Right renal pelvis (tissue), 4 donors: ENCODE data around the gene VPS26C. TPM values are rescaled to one million over a fixed set of nuclear protein-coding genes. Genes with fewer than 3 reads are reported as not detected.
"Not testable (repeated sequence)": the region's sequence is repeated elsewhere in the genome, so short reads cannot be mapped to it uniquely, and the experiment has no call there.

Source experiments
- DNase-seq, 4 donors: peaks; one replicate each; pipeline ENCODE4 v3.0.0-alpha.2; 2013; ENCODE audit warnings: low read depth in 4 of 4, low spot score in 3 of 4, missing footprints in 1 of 4
- polyA plus RNA-seq, 4 donors: library from polyadenylated mRNA; unstranded; fragments of 120-200 nt; gene quantifications; one replicate each; pipeline ENCODE4 v1.2.1, GENCODE V29; 2013; ENCODE audit not compliant: insufficient read length in 4 of 4

Gene VPS26C
- polyA plus RNA-seq: 10 to 100 TPM; 40.9 to 46.7 (median 45.3) TPM

GRCh38 chr21:37267269-37268185 is at the start of gene VPS26C:
Gene VPS26C (minus strand): TSS chr21:37267334. CDS start chr21:37267294, 40 bp downstream.
- peak; percentile 96 to 98 (median 98) for DNase-seq

- DNase-seq: not testable (repeated sequence)
Measured at GRCh38 chr21:37316072-37316471, 48.9 kb upstream of the VPS26C start.

GRCh38 chr21:37300114-37300751 is 33.1 kb upstream of the VPS26C start:
- DNase-seq: no peak

DNA sequence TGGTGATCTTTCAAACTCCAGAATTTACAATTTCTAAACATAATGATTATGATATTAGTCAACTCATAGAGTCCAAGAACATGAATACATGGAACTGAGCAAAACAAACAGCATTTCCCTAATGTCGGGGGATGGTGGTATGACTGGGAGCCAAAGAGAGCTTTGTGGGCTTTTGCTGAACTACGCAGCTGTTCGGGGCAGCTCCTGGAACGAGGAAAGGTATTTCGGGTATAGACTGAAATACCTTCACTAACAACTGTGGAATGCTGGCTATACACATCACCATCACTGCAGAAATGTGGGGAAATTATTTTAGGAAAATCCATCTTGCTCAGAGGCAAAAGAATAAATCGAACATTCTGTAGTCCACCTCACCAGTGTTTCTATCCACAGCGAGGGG is 30.2 kb upstream of the VPS26C start:
- no peak for DNase-seq

GRCh38 chr21:37294679-37295078 is 27.5 kb upstream of the VPS26C start:
- DNase-seq: no peak

GRCh38 chr21:37292941-37293340 is 25.8 kb upstream of the VPS26C start:
- no peak for DNase-seq

GRCh38 chr21:37292041-37292440 is 24.9 kb upstream of the VPS26C start:
- no peak for DNase-seq

DNA sequence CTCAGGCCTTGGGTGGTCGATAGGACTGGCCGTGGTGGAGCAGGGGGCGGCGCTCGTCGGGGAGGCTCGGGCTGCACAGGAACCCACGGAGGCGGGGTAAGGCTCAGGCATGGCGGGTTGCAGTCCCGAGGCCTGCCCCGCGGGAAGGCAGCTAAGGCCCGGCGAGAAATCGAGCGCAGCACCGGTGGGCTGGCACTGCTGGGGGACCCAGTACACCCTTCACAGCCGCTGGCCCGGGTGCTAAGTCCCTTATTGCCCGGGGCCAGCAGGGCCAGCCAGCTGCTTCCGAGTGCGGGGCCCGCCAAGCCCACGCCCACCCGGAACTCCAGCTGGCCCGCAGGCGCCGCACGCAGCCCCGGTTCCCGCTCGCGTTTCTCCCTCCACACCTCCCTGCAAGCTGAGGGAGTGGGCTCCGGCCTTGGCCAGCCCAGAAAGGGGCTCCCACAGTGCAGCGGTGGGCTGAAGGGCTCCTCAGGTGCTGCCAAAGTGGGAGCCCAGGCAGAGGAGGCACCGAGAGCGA is 16.1 kb upstream of the VPS26C start:
- not testable (repeated sequence) for DNase-seq

- not testable (repeated sequence) for DNase-seq
Measured at GRCh38 chr21:37282602-37283001, 15.5 kb upstream of the VPS26C start.

GRCh38 chr21:37281993-37282392 is 14.9 kb upstream of the VPS26C start:
- DNase-seq: no peak

DNA sequence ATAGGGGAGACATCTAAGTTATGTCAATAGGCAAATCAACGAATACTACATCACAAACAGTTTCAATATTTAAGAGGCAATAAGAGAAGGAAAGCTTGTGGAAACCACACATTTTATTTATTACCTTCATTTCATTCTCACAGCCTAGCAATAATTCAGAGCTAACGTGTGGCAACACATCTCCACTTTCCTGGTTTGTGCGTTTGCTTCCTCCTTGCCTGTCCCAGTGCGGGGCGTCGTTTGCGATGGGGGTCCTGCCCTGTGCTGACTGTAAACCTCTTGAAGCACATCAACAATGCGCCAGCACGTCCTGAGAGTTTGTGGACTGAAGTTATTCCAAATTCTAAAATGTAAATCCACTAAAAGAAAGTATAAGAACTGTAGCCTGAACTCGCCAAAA is 14.4 kb upstream of the VPS26C start:
- DNase-seq: no peak

DNA sequence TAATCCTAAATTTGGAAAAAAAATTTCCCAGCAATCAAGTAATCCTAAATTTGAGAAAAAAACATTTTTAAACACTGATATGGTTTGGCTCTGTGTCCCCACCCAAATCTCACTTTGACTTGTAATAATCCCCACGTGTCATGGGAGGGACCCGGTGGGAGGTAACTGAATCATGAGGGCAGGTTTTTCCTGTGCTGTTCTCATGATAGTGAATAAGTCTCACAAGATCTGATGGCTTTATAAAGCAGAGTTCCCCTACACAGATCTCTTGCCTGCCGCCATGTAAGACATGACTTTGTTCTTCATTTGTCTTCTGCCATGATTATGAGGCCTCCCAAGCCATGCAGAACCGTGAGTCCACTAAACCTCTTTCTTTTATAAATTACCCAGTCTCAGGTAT is 12.1 kb upstream of the VPS26C start:
- DNase-seq: not testable (repeated sequence)

GRCh38 chr21:37278199-37278598 is 11.1 kb upstream of the VPS26C start:
- DNase-seq: no peak

DNA sequence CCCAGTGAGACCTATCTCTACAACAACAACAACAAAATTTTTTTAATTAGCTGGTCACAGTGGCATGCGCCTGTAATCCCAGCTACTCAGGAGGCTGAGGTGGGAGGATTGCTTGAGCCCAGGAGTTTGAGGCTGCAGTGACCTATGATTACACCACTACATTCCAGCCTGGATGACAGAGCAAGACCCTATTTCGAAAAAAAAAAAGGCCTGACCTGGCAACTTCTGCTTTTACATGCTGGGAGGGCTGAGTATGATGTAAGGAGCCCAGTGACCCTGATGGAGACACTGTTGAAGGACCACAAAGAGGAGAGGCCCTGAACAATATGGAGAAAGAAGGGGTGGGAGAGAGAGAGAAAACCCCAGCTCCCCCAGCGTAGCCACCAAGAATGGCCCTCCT is 9.2 kb upstream of the VPS26C start:
- DNase-seq: no peak

GRCh38 chr21:37273911-37274690 is 7.0 kb upstream of the VPS26C start:
- no peak for DNase-seq

GRCh38 chr21:37273440-37273839 is 6.3 kb upstream of the VPS26C start:
- no peak for DNase-seq

GRCh38 chr21:37272897-37273296 is 5.8 kb upstream of the VPS26C start:
- DNase-seq: no peak

DNA sequence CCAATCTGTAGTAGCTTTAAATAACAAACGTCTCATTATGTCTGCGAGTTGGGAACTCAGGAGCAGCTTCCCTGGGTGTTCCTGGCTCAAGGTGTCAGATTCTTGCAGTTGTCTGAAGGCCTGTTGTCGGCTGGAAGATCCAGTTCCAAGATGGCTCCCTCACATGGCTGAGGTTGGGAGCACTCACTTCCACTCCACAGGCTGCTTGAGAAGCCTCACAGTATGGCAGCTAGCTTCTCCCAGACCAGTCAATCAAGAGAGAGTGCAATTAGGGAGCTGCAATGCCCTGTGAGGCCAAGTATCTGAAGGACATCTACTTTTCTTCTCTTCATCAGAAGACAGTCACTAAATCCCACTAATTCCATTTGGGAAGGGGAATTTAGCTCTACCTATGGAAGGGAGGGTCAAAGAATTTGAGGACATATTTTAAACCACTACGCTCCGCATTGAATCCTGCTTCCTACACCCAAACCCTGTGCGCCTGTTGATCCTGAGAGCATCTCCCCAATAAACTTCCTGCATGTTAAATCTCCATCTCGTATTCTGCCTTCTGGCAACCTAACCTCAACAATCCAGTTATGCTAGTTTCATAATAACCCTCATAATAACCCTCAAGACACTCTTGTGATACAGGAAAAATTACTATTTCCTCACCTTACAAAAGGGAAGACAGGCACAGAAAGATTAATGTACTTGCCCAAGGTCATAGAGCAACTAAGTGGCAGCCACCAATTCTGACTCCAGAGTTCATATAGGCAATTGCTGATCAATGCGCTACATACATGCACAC is 3.6 kb upstream of the VPS26C start:
- no peak for DNase-seq

DNA sequence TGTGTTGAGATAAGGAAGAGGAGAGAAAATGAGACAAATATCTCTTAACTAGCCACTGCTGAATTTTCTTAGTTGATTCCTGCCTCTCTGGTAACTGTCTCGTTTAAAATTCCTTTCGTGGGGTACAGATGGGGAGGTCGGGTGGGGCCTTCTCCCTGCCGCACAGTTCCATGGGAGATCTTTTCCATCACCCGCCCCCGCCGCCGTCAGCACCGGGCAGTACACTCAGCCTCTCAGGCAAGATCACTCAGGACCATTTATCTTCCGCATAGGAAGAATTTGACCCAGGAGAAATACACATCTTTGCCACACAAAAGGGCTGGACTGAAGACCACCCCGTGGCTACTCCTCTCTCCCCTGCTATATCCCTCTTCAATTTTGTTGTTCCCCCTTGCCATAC is 2.3 kb upstream of the VPS26C start:
- DNase-seq: no peak

- DNase-seq: no peak
Measured at GRCh38 chr21:37268186-37268503, 1.0 kb upstream of the VPS26C start.
